ENCODE data around the gene EIF3A.
A peak's percentile ranks its signal among the peaks of the same experiment; 100 is the strongest.
"Not testable (repeated sequence)": the region's sequence is repeated elsewhere in the genome, so short reads cannot be mapped to it uniquely, and the experiment has no call there.

EIF3A gene

DNA sequence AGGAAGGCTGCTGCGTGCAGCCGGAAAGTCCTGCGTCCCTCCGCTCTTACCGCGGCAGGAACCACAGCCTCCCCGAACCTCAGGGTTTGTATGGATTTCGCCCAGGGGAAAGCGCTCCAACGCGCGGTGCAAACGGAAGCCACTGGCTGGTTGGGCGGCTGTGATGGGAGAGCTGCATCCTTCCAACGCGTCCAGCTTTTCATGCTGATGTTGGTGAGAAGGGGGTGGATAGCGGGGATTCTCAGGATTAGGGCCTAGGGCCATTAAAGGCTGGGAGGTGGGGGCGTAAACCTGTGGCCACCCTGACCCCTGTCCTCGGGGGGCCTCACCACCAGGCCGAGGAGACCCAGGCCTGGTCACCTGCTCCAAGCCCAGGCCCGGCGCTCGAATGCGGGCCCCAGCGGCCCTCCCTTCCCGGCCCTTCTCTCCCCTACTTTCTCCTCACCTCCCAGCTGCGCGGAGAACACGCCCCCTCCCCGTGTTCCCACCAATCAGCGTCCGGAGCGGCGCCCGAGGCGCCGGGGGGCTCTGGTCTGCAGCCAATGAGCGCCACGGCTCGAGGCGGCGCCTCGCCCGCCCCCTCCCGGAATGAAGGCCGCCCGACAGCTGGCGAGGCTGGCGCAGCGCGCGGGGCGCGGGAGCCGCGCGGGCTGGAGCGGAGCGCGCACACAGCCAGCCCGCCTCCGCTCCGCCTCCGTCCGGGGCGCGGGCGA, 51.6 kb downstream of the EIF3A start:
- peak overlapping the region; percentile 40 for H3K4me3 ChIP-seq (ENCODE audit: low read depth, low read length)
- TF ChIP-seq, protein P1, sequence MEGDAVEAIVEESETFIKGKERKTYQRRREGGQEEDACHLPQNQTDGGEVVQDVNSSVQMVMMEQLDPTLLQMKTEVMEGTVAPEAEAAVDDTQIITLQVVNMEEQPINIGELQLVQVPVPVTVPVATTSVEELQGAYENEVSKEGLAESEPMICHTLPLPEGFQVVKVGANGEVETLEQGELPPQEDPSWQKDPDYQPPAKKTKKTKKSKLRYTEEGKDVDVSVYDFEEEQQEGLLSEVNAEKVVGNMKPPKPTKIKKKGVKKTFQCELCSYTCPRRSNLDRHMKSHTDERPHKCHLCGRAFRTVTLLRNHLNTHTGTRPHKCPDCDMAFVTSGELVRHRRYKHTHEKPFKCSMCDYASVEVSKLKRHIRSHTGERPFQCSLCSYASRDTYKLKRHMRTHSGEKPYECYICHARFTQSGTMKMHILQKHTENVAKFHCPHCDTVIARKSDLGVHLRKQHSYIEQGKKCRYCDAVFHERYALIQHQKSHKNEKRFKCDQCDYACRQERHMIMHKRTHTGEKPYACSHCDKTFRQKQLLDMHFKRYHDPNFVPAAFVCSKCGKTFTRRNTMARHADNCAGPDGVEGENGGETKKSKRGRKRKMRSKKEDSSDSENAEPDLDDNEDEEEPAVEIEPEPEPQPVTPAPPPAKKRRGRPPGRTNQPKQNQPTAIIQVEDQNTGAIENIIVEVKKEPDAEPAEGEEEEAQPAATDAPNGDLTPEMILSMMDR (IDR thresholded peaks at IDR 0.05; ENCODE audit: low read depth, low read length, missing control alignments), result peak; percentile 8
- DNase-seq, result peak; percentile 78
- in situ Hi-C loops (cut with HindIII; ENCODE audit: low pct_ligation_motif_present, low sequenced_read_pairs), result no loop called here
- H3K27me3 ChIP-seq (replicated peaks), result no peaks in the 10 kb centered on the region
- H3K36me3 ChIP-seq (replicated peaks), result peaks cover 17% of the 10 kb centered on the region
- no peak overlapping the region for H3K27ac ChIP-seq

DNA sequence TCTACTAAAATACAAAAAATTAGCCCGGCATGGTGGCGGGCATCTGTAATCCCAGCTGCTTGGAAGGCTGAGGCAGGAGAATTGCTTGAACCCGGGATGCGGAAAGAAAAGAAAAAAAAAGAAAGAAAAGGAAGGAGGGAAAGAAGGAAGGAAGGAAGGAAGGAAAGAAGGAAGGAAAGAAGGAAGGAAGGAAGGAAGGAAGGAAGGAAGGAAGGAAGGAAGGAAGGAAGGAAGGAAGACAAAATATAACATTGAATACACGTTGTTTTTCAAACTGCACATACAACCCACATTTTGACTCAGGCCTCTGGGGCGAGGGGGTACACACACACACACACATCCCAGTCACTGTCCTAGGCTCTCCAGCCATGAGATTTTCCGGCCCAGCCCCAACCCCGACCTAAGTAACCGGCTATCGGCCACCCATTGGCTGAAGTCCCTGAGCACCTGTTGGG, 52.1 kb downstream of the EIF3A start:
- in situ Hi-C loops (cut with HindIII; ENCODE audit: low pct_ligation_motif_present, low sequenced_read_pairs); DNase-seq; H3K27me3 ChIP-seq (replicated peaks); H3K4me3 ChIP-seq (ENCODE audit: low read depth, low read length); H3K27ac ChIP-seq: not testable (repeated sequence)
- H3K36me3 ChIP-seq (replicated peaks), result peaks cover 14% of the 10 kb centered on the region

DNA sequence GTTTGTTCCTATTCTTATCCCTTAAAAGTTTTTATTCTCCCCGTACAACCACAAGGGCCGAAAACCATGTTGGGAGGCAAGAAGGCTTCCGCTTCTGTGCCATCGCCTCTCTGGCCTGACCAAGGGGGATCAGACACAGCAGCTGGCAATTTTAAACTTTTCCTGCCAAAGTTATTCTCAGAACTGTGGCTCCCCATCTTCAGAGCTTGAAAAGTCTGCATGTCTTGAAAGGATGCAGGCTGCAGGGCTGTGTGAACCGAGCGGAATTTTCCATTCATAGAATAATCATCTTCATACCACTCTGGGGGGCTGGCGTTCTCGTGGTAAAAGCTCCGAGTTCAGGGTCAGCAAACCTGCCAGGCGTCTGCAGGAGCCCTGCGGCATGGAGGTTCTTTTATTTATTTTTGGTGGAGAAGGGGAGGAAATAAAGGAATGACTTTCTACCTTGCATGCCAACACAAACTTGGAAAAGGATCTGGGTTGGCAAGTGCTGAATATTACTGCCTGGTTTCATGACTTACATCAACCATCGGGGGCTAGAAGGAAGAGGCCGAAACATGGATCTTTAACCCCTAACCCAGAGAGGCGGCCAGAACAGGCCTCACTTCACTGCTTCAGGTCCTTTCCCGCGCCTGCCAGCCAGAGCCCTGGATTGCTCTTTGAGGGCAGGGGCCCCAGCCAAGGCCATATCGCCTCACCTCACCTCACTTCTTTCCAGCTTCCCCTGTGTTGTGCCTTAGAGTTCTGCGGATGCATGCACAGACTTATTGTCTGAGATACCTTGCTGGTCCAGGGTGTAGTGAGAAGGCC, 54.1 kb downstream of the EIF3A start:
- no peak for DNase-seq
- no peaks in the 10 kb centered on the region for H3K27me3 ChIP-seq (replicated peaks)
- no peak overlapping the region for H3K27ac ChIP-seq
- no peaks in the 10 kb centered on the region for H3K36me3 ChIP-seq (replicated peaks)
- TF ChIP-seq, protein P1 (IDR thresholded peaks at IDR 0.05; ENCODE audit: low read depth, low read length, missing control alignments), result no peak
- in situ Hi-C loops (cut with HindIII; ENCODE audit: low pct_ligation_motif_present, low sequenced_read_pairs), result no loop called here
- H3K4me3 ChIP-seq (ENCODE audit: low read depth, low read length), result no peak overlapping the region

DNA sequence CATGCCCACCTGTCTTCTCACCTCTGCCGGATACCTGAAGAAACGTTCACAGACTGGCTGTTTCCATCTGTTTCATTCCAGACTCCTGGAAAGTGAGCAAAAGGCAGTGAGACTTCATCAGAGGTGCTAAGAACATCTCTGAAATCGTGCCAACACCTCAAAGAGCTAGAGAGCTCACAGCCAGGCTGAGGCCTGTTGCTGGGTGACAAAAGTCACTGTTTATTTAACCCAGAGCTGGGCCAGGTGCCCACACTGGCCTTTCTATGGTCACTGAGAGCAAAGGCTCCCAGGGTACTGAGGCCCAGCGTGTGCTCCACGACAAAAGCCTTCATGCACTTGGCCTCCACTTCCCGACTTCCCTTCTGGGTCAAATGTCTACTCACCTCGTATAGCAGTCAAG, 54.8 kb downstream of the EIF3A start:
- Histone ChIP-seq H3K27ac (no peak overlapping the region), H3K36me3 (replicated peaks) (no peaks in the 10 kb centered on the region), H3K4me3 (ENCODE audit: low read depth, low read length) (no peak overlapping the region), H3K27me3 (replicated peaks) (no peaks in the 10 kb centered on the region)
- in situ Hi-C loops (cut with HindIII; ENCODE audit: low pct_ligation_motif_present, low sequenced_read_pairs), result no loop called here
- DNase-seq, result no peak
- TF ChIP-seq, protein P1 (IDR thresholded peaks at IDR 0.05; ENCODE audit: low read depth, low read length, missing control alignments), result no peak

DNA sequence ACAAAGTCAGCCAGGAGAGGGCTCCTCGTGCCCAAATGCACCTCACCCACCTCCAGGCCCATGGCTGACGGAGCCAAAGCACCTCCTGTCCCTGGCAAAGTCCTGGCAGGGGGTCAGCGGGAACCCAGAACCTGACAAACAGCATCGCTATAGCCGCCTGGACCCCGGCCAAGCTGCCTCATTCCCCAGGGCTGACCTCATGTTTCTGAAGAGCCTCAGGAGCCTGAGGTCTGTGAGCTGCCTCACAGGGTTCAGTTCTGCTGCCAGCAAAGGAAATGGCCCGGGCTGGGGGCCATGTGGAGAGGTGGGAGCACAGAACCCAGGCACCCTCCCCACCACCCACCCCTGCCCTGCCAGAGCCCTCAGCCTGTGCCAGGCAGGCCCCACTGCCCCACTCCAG, 55.3 kb downstream of the EIF3A start:
- TF ChIP-seq, protein P1 (IDR thresholded peaks at IDR 0.05; ENCODE audit: low read depth, low read length, missing control alignments), result no peak
- Histone ChIP-seq H3K27ac (no peak overlapping the region), H3K27me3 (replicated peaks) (no peaks in the 10 kb centered on the region), H3K36me3 (replicated peaks) (no peaks in the 10 kb centered on the region), H3K4me3 (ENCODE audit: low read depth, low read length) (no peak overlapping the region)
- in situ Hi-C loops (cut with HindIII; ENCODE audit: low pct_ligation_motif_present, low sequenced_read_pairs), result no loop called here
- DNase-seq, result peak; percentile 85

DNA sequence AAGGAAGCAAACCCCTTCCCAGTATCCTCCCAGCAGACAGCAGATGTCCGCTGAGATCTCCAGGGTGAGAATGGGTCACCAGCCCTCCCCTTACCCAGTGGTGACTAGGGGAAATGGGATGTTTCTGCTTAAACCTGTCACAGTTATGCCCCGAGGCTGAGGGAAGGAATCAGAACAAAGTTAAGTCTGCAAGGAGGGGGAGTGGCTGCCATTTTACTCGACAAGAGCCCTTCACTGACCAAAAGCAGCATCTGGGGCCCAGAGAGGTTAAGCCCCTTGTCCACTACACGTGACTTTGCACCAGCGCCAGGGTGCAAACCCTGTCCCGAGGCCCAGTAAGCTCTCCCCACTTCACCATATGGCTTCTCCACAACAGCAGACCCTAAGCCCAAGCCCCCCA, 55.7 kb downstream of the EIF3A start:
- in situ Hi-C loops (cut with HindIII; ENCODE audit: low pct_ligation_motif_present, low sequenced_read_pairs), result no loop called here
- H3K27me3 ChIP-seq (replicated peaks), result no peaks in the 10 kb centered on the region
- TF ChIP-seq, protein P1 (IDR thresholded peaks at IDR 0.05; ENCODE audit: low read depth, low read length, missing control alignments), result no peak
- no peak for DNase-seq
- H3K36me3 ChIP-seq (replicated peaks), result no peaks in the 10 kb centered on the region
- no peak overlapping the region for H3K27ac ChIP-seq
- H3K4me3 ChIP-seq (ENCODE audit: low read depth, low read length), result no peak overlapping the region
